Mucosa of stomach (tissue), 1 donor: Measurements from ENCODE around the gene GCSAM.

Experiments
- H3K27me3 ChIP-seq: one replicate; pipeline ENCODE4 v1.7.0; 2013; ENCODE audit warnings: mild to moderate bottlenecking, low read length; ENCODE audit not compliant: control insufficient read depth, insufficient read depth
- H3K36me3 ChIP-seq: one replicate; pipeline ENCODE4 v1.7.0; 2013; ENCODE audit warnings: low read length; ENCODE audit not compliant: control insufficient read depth, insufficient read depth
- H3K4me1 ChIP-seq: one replicate; pipeline ENCODE4 v1.7.0; 2013; ENCODE audit warnings: mild to moderate bottlenecking, low read length; ENCODE audit not compliant: control insufficient read depth, insufficient read depth
- H3K4me3 ChIP-seq: one replicate; pipeline ENCODE4 v1.7.0; 2013; ENCODE audit warnings: low read length
- H3K9ac ChIP-seq: one replicate; pipeline ENCODE4 v1.7.0; 2013; ENCODE audit warnings: mild to moderate bottlenecking, low read length, moderate library complexity
- H3K9me3 ChIP-seq: one replicate; pipeline ENCODE4 v1.7.0; 2013; ENCODE audit warnings: mild to moderate bottlenecking, low read length, moderate library complexity; ENCODE audit not compliant: control insufficient read depth
- donor health status: Pancreatic carcinoma.

The GCSAM gene

GRCh38 chr3:112127522-112128494, 5.2 kb downstream of the GCSAM start:
- no peaks in the 10 kb centered on the region for H3K4me1 ChIP-seq
- H3K9me3 ChIP-seq, result no peaks in the 10 kb centered on the region
- H3K9ac ChIP-seq, result no peak overlapping the region
- H3K36me3 ChIP-seq, result no peaks in the 10 kb centered on the region
- H3K4me3 ChIP-seq, result no peak overlapping the region
- no peaks in the 10 kb centered on the region for H3K27me3 ChIP-seq

DNA sequence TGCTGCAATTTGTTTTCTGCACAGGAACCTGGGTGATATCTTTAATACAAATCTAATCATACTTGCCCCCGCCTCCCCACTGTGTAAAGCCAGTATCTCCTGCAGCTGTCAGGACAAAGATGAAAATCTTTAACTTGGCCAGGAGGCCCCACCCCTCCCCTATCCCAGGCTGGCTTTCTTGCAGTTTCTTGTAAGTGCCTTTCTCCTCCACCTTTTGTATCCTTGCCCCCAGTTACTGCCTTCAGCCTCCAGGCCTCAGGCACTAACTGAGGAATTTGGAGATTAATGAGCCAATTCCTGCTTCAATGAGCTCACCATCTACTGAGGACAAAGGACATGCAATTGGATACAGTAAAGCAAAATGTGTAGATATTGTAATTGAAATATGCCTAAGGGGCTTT, 6.5 kb downstream of the GCSAM start:
- no peak overlapping the region for H3K4me3 ChIP-seq
- H3K9ac ChIP-seq, result no peak overlapping the region
- H3K4me1 ChIP-seq, result no peaks in the 10 kb centered on the region
- H3K36me3 ChIP-seq, result no peaks in the 10 kb centered on the region
- no peaks in the 10 kb centered on the region for H3K9me3 ChIP-seq
- H3K27me3 ChIP-seq, result no peaks in the 10 kb centered on the region

- Histone ChIP-seq H3K4me1 (no peaks in the 10 kb centered on the region), H3K9me3 (no peaks in the 10 kb centered on the region), H3K36me3 (no peaks in the 10 kb centered on the region), H3K27me3 (no peaks in the 10 kb centered on the region), H3K9ac (no peak overlapping the region), H3K4me3 (no peak overlapping the region)
Observed at GRCh38 chr3:112124907-112125607, 8.0 kb downstream of the GCSAM start.

- no peaks in the 10 kb centered on the region for H3K27me3 ChIP-seq
- no peaks in the 10 kb centered on the region for H3K36me3 ChIP-seq
- H3K9ac ChIP-seq, result no peak overlapping the region
- no peaks in the 10 kb centered on the region for H3K9me3 ChIP-seq
- H3K4me1 ChIP-seq, result no peaks in the 10 kb centered on the region
- H3K4me3 ChIP-seq, result no peak overlapping the region
Observed at GRCh38 chr3:112123548-112123947, 9.5 kb downstream of the GCSAM start.

DNA sequence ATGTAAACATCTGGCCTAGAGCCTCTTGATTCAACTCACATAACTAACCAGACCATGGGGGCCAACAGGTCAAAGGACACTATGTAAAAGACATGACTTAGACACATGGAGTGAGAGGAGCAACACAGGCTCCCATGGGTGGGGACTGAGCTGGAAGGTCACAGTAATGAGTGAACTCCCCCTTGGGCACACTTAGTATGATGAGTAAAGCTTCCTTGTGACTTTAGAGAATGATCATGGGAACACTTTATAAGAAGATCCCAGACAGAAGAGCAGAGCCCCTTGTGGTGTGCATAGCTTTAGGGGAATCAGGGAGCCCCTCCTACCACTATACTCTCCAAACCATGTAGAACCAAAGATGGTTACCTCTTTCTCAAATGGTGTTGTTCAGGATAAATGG, 10.2 kb downstream of the GCSAM start:
- no peaks in the 10 kb centered on the region for H3K27me3 ChIP-seq
- no peaks in the 10 kb centered on the region for H3K9me3 ChIP-seq
- no peaks in the 10 kb centered on the region for H3K36me3 ChIP-seq
- H3K9ac ChIP-seq, result no peak overlapping the region
- no peaks in the 10 kb centered on the region for H3K4me1 ChIP-seq
- H3K4me3 ChIP-seq, result no peak overlapping the region

DNA sequence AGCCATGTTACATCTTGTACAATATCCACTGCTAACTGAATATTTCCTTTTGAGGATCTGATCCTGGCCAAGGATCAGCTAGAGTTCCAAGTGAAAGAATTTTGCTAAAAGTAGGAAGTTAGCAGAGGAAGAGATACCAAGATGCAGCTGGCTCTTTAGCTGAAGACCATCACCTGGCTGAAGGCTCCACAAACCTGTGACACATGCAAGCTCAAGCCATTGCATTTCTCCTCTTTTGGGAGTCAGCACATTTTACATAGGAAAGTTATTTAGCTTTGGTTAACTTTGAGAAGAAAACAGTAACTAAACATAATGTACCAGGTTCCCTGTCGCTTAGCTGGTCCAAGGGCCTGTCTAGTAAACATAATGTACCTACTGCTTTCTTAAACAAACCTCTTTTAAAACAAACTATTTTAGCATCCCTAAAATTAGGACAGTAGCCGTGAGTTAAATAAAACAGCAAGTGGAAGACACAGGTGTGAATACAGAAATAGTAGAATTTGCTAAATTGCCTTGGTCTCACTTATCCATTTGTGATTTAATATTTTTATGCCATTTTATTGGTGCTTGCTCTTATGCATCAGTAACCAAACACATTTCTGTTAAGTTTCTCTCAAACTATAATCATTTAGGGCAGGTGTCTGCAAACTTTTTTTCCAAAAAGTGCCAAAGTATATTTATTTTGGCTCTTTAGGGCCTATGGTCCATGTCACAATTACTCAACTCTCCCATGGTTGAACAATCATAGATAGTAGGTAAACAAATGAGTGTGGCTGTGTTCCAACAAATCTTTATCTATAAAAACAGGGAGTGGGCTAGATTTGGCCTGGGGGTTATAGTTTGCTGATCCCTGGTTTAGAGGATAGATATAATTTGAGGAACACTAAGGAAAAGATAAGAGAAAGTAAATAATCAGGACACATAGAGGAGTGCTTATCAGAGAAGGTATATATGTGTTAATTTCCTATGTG, 11.2 kb downstream of the GCSAM start:
- H3K9ac ChIP-seq, result no peak overlapping the region
- H3K36me3 ChIP-seq, result peaks cover 2% of the 10 kb centered on the region
- H3K9me3 ChIP-seq, result no peaks in the 10 kb centered on the region
- no peaks in the 10 kb centered on the region for H3K4me1 ChIP-seq
- H3K27me3 ChIP-seq, result no peaks in the 10 kb centered on the region
- no peak overlapping the region for H3K4me3 ChIP-seq

- Histone ChIP-seq H3K4me3 (no peak overlapping the region), H3K36me3 (peaks cover 4% of the 10 kb centered on the region), H3K9ac (no peak overlapping the region), H3K4me1 (no peaks in the 10 kb centered on the region), H3K9me3 (no peaks in the 10 kb centered on the region), H3K27me3 (no peaks in the 10 kb centered on the region)
Observed at GRCh38 chr3:112119962-112120836, 12.8 kb downstream of the GCSAM start.

GRCh38 chr3:112117841-112118571, 15.0 kb downstream of the GCSAM start:
- H3K27me3 ChIP-seq, result no peaks in the 10 kb centered on the region
- no peak overlapping the region for H3K4me3 ChIP-seq
- H3K9me3 ChIP-seq, result no peaks in the 10 kb centered on the region
- H3K9ac ChIP-seq, result no peak overlapping the region
- H3K36me3 ChIP-seq, result peaks cover 4% of the 10 kb centered on the region
- H3K4me1 ChIP-seq, result no peaks in the 10 kb centered on the region

GRCh38 chr3:112117415-112117814, 15.6 kb downstream of the GCSAM start:
- Histone ChIP-seq H3K9ac (no peak overlapping the region), H3K4me1 (no peaks in the 10 kb centered on the region), H3K27me3 (no peaks in the 10 kb centered on the region), H3K9me3 (no peaks in the 10 kb centered on the region), H3K4me3 (no peak overlapping the region), H3K36me3 (peaks cover 4% of the 10 kb centered on the region)

DNA sequence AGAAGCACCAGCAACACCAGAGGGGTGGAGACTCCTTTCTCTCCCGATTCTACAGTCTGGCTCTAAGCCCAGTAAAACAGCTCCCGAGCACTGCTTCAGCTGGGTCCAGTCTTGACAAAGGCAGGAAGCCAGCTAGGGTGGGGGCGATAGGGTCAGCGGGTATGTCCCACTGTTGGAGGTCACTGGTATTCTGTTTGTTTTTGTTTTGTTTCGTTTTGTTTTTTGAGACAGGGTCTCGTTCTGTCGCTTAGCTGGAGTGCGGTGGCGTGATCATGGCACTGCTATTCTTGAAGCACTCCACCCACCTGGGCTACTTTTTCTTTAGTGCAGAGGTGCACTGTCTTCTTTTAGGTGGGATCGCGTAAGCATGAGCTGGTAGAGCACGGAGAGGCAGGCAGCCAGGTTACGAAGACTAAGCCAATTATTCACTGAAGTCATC, 16.3 kb downstream of the GCSAM start:
- Histone ChIP-seq H3K4me1 (no peaks in the 10 kb centered on the region), H3K36me3 (peaks cover 4% of the 10 kb centered on the region), H3K9me3 (no peaks in the 10 kb centered on the region), H3K9ac (no peak overlapping the region), H3K27me3 (no peaks in the 10 kb centered on the region), H3K4me3 (no peak overlapping the region)
